Measurements from ENCODE around the gene KRTAP10-2. TPM values are rescaled to one million over a fixed set of nuclear protein-coding genes. Genes with fewer than 3 reads are reported as not detected.

KRTAP10-2 gene
- total RNA-seq, 1 donor from 2014 or later, result not detected

- intact Hi-C loops (cut with DNase I), result no loop called here
- DNase-seq (ENCODE audit: low spot score) (no peak), ATAC-seq (no peak)
Measured at GRCh38 chr21:44520326-44521300, 30.7 kb downstream of the KRTAP10-2 start.

- no peak for ATAC-seq
- no peak for DNase-seq (ENCODE audit: low spot score)
- intact Hi-C loops (cut with DNase I), result loop anchor here (10.0 kb wide), 1 partner anchor 275 kb away; no protein-coding TSS in a partner anchor
Measured at GRCh38 chr21:44519346-44520325, 31.7 kb downstream of the KRTAP10-2 start.

- ATAC-seq, result no peak
- DNase-seq (ENCODE audit: low spot score), result no peak
- intact Hi-C loops (cut with DNase I), result loop anchor here (10.0 kb wide), 1 partner anchor 276 kb away; no protein-coding TSS in a partner anchor
Measured at GRCh38 chr21:44518686-44519085, 32.6 kb downstream of the KRTAP10-2 start.

- no peak for DNase-seq (ENCODE audit: low spot score)
- ATAC-seq, result peak; percentile 36
- intact Hi-C loops (cut with DNase I), result loop anchor here (10.0 kb wide), 1 partner anchor 277 kb away; no protein-coding TSS in a partner anchor
Measured at GRCh38 chr21:44517175-44517899, 34.0 kb downstream of the KRTAP10-2 start.

- intact Hi-C loops (cut with DNase I), result loop anchor here (10.0 kb wide), 1 partner anchor 278 kb away; no protein-coding TSS in a partner anchor
- DNase-seq (ENCODE audit: low spot score) (no peak), ATAC-seq (no peak)
Measured at GRCh38 chr21:44516828-44517174, 34.5 kb downstream of the KRTAP10-2 start.

GRCh38 chr21:44516342-44516741, 35.0 kb downstream of the KRTAP10-2 start:
- ATAC-seq (no peak), DNase-seq (ENCODE audit: low spot score) (no peak)
- intact Hi-C loops (cut with DNase I), result loop anchor here (10.0 kb wide), 1 partner anchor 278 kb away; no protein-coding TSS in a partner anchor

- no peak for ATAC-seq
- intact Hi-C loops (cut with DNase I), result loop anchor here (10.0 kb wide), 1 partner anchor 279 kb away; no protein-coding TSS in a partner anchor
- no peak for DNase-seq (ENCODE audit: low spot score)
Measured at GRCh38 chr21:44515359-44516165, 35.7 kb downstream of the KRTAP10-2 start.

GRCh38 chr21:44514746-44515358, 36.5 kb downstream of the KRTAP10-2 start:
- ATAC-seq, result no peak
- intact Hi-C loops (cut with DNase I), result loop anchor here (10.0 kb wide), 1 partner anchor 280 kb away; no protein-coding TSS in a partner anchor

GRCh38 chr21:44514218-44514520, 37.1 kb downstream of the KRTAP10-2 start:
- no peak for ATAC-seq
- no peak for DNase-seq (ENCODE audit: low spot score)
- intact Hi-C loops (cut with DNase I), result loop anchor here (10.0 kb wide), 1 partner anchor 281 kb away; no protein-coding TSS in a partner anchor

More at GRCh38 chr21:44514746-44515358, 36.5 kb downstream of the KRTAP10-2 start:
- DNase-seq (ENCODE audit: low spot score), result no peak

- intact Hi-C loops (cut with DNase I), result loop anchor here (10.0 kb wide), 1 partner anchor 281 kb away; no protein-coding TSS in a partner anchor
Measured at GRCh38 chr21:44513389-44514217, 37.7 kb downstream of the KRTAP10-2 start.

GRCh38 chr21:44512496-44513388, 38.6 kb downstream of the KRTAP10-2 start:
- ATAC-seq, result no peak
- intact Hi-C loops (cut with DNase I), result loop anchor here (10.0 kb wide), 1 partner anchor 282 kb away; no protein-coding TSS in a partner anchor
- no peak for DNase-seq (ENCODE audit: low spot score)

More at GRCh38 chr21:44513389-44514217, 37.7 kb downstream of the KRTAP10-2 start:
- no peak for ATAC-seq
- no peak for DNase-seq (ENCODE audit: low spot score)

- intact Hi-C loops (cut with DNase I), result loop anchor here (10.0 kb wide), 1 partner anchor 283 kb away; no protein-coding TSS in a partner anchor
- ATAC-seq, result no peak
- no peak for DNase-seq (ENCODE audit: low spot score)
Measured at GRCh38 chr21:44511938-44512275, 39.4 kb downstream of the KRTAP10-2 start.

GRCh38 chr21:44511219-44511937, 39.9 kb downstream of the KRTAP10-2 start:
- ATAC-seq, result no peak

GRCh38 chr21:44510508-44511218, 40.6 kb downstream of the KRTAP10-2 start:
- DNase-seq (ENCODE audit: low spot score) (no peak), ATAC-seq (peak; percentile 21)
- intact Hi-C loops (cut with DNase I), result loop anchor here (10.0 kb wide), 1 partner anchor 284 kb away; no protein-coding TSS in a partner anchor

More at GRCh38 chr21:44511219-44511937, 39.9 kb downstream of the KRTAP10-2 start:
- no peak for DNase-seq (ENCODE audit: low spot score)
- intact Hi-C loops (cut with DNase I), result loop anchor here (10.0 kb wide), 1 partner anchor 283 kb away; no protein-coding TSS in a partner anchor

Data from sciatic nerve (tissue), 2 donors.